Measurements from ENCODE around the gene KDM4B. TPM values are rescaled to one million over a fixed set of nuclear protein-coding genes. Genes with fewer than 3 reads are reported as not detected.
"Not testable (repeated sequence)": the region's sequence is repeated elsewhere in the genome, so short reads cannot be mapped to it uniquely, and the experiment has no call there.

The KDM4B gene
- total and polyA plus RNA-seq, 2 donors, result 14.3 to 19.5 TPM

DNA sequence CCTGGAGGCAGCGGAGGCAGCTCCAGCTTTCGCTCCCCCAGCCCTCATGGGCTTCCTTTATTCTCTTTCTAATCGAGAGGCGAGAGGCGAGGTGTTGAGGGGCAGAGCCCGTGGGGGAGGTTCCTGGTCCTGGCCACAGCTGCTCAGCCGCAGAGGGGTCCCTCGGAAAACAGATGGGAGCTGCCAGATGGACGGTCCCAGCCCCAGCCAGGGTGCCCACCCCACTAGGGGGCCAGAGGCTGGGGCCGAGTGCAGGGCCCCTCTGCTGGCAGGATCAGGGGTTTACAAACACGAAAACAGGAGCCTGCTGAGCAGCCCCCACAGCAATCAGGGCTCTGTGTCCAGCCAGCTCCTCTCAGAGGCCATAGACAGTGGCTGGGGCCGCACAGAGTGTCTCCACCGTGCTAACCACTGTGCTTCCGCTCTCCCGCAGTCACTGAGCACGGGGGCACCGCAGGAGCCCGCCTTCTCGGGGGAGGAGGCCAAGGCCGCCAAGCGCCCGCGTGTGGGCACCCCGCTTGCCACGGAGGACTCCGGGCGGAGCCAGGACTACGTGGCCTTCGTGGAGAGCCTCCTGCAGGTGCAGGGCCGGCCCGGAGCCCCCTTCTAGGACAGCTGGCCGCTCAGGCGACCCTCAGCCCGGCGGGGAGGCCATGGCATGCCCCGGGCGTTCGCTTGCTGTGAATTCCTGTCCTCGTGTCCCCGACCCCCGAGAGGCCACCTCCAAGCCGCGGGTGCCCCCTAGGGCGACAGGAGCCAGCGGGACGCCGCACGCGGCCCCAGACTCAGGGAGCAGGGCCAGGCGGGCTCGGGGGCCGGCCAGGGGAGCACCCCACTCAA is 182.2 kb downstream of the KDM4B start:
- WGBS, result 89% methylated on average over 52 of the region's 52 CpGs
- no peak overlapping the region for H3K4me3 ChIP-seq (ENCODE audit: low read depth, low read length)
- no peak for DNase-seq (ENCODE audit: extremely low spot score)
- H3K4me1 ChIP-seq (ENCODE audit: insufficient read depth), result no peaks in the 10 kb centered on the region
- H3K27ac ChIP-seq (ENCODE audit: low read depth), result no peak overlapping the region
- H3K36me3 ChIP-seq (ENCODE audit: insufficient read depth), result peaks cover 3% of the 10 kb centered on the region

DNA sequence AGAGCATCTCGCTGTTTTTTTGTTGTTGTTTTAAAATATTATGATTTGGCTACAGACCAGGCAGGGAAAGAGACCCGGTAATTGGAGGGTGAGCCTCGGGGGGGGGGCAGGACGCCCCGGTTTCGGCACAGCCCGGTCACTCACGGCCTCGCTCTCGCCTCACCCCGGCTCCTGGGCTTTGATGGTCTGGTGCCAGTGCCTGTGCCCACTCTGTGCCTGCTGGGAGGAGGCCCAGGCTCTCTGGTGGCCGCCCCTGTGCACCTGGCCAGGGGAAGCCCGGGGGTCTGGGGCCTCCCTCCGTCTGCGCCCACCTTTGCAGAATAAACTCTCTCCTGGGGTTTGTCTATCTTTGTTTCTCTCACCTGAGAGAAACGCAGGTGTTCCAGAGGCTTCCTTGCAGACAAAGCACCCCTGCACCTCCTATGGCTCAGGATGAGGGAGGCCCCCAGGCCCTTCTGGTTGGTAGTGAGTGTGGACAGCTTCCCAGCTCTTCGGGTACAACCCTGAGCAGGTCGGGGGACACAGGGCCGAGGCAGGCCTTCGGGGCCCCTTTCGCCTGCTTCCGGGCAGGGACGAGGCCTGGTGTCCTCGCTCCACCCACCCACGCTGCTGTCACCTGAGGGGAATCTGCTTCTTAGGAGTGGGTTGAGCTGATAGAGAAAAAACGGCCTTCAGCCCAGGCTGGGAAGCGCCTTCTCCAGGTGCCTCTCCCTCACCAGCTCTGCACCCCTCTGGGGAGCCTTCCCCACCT is 183.3 kb downstream of the KDM4B start:
- no peak for DNase-seq (ENCODE audit: extremely low spot score)
- Histone ChIP-seq H3K4me1 (ENCODE audit: insufficient read depth) (no peaks in the 10 kb centered on the region), H3K4me3 (ENCODE audit: low read depth, low read length) (no peak overlapping the region), H3K36me3 (ENCODE audit: insufficient read depth) (peaks cover 3% of the 10 kb centered on the region), H3K27ac (ENCODE audit: low read depth) (no peak overlapping the region)
- 93% methylated on average over 27 of the region's 27 CpGs for WGBS

DNA sequence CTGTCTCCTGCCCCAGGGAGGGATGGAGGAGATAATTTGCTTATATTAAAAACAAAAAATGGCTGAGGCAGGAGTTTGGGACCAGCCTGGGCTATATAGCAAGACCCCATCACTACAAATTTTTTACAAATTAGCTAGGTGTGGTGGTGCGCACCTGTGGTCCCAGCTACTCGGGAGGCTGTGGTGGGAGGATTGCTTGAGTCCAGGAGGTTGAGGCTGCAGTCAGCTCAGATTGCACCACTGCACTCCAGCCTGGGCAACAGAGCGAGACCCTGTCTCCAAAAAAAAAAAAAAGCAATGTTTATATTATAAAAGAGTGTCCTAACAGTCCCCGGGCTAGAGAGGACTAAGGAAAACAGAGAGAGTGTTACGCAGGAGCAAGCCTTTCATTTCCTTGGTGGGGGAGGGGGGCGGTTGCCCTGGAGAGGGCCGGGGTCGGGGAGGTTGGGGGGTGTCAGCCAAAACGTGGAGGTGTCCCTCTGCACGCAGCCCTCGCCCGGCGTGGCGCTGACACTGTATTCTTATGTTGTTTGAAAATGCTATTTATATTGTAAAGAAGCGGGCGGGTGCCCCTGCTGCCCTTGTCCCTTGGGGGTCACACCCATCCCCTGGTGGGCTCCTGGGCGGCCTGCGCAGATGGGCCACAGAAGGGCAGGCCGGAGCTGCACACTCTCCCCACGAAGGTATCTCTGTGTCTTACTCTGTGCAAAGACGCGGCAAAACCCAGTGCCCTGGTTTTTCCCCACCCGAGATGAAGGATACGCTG is 184.0 kb downstream of the KDM4B start:
- H3K4me1 ChIP-seq (ENCODE audit: insufficient read depth), result no peaks in the 10 kb centered on the region
- no peak overlapping the region for H3K27ac ChIP-seq (ENCODE audit: low read depth)
- H3K4me3 ChIP-seq (ENCODE audit: low read depth, low read length), result no peak overlapping the region
- WGBS, result 90% methylated on average over 24 of the region's 24 CpGs
- no peak for DNase-seq (ENCODE audit: extremely low spot score)
- H3K36me3 ChIP-seq (ENCODE audit: insufficient read depth), result peaks cover 3% of the 10 kb centered on the region

DNA sequence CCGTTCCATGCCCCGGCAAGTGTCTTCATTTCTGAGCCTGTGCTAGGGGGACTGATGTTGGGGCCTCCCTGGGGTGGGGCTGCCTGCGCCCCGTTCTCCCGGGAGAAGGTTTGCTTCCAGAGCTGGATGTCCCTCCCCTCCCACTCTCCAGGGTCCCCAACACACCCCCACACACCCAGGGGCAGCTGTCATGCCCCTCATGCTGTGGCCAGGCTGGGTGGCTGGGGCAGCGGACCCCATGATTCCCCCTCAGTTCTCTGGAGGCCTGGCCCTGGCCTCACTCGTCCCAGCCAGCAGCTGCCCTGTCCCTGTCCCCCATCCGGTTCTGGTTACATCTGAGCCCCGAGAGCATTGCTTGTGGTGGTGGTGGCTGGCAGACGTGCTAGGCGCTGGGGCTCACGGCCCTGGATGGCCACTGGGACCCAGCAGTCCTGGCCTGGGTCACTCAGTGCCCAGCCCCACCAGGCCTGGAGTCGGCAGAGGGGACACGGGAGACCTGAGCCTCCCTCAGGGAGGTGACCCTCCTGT is 184.8 kb downstream of the KDM4B start:
- Histone ChIP-seq H3K27ac (ENCODE audit: low read depth) (no peak overlapping the region), H3K4me1 (ENCODE audit: insufficient read depth) (no peaks in the 10 kb centered on the region), H3K36me3 (ENCODE audit: insufficient read depth) (peaks cover 3% of the 10 kb centered on the region), H3K4me3 (ENCODE audit: low read depth, low read length) (no peak overlapping the region)
- WGBS, result 87% methylated on average over 14 of the region's 14 CpGs
- no peak for DNase-seq (ENCODE audit: extremely low spot score)

DNA sequence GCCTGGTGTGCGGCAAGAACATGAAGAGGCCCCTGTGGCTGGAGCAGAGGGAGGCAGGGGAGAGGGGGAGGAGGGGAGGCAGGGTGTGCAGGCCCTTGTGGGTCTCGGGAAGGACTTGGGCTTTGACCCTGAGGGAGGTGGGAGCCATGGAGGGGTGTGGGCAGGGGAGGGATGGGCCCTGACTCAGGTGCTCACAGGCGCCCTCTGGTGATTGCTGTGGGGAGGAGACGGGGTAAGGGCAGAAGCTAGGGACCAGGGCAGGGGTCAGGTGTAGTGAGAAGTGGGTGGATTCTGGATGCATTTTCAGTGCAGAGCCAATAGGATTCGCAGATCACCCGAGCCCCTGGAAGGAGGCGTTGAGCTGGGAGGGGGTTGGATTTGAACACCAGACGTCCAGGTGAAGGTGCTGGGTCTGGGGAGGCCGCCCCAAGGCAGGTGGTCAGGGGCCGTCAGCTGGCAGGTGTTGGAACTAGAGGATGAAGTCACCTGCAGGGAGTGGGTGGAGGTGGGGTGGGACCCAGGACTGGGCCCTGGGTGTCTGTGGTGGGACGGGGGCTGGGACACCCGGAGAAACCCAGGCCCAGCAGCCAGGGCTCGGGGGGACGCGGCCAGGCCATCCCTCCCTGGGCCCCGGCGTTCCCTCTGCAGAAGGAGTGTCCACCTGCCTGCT is 185.4 kb downstream of the KDM4B start:
- Histone ChIP-seq H3K27ac (ENCODE audit: low read depth) (no peak overlapping the region), H3K4me1 (ENCODE audit: insufficient read depth) (no peaks in the 10 kb centered on the region), H3K36me3 (ENCODE audit: insufficient read depth) (peaks cover 3% of the 10 kb centered on the region), H3K4me3 (ENCODE audit: low read depth, low read length) (no peak overlapping the region)
- WGBS, result 79% methylated on average over 17 of the region's 17 CpGs
- DNase-seq (ENCODE audit: extremely low spot score), result no peak

DNA sequence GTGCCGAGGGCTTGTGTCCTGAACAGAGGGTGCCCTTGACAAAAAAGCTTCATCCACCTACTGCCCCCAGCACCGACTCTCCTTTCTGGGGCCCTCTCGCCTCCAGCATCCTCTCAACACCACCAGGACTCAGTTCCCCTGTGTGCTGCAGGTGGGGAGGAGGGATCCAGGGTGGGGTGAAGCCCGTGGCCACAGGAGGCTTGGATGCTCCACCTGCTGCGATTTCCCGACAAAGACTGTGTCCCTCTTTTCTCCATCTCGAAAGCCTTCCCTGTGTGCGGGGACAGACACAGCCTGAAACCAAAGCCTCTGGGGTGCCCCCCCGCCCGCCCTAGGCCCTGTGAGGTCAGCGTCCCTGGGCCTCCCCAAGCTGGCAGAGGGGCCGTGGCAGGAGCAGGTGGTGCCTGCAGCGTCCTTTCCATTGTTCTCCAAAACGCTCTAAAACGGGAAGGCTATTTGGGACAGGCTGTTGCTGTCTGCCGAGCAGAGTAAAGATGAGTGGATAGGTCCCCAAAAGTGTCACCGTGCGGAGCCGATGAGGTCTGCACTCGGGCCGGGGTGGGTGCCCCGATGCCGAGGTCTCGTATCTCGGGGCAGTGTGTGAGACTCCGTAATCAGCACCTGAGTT is 186.0 kb downstream of the KDM4B start:
- DNase-seq (ENCODE audit: extremely low spot score), result no peak

DNA sequence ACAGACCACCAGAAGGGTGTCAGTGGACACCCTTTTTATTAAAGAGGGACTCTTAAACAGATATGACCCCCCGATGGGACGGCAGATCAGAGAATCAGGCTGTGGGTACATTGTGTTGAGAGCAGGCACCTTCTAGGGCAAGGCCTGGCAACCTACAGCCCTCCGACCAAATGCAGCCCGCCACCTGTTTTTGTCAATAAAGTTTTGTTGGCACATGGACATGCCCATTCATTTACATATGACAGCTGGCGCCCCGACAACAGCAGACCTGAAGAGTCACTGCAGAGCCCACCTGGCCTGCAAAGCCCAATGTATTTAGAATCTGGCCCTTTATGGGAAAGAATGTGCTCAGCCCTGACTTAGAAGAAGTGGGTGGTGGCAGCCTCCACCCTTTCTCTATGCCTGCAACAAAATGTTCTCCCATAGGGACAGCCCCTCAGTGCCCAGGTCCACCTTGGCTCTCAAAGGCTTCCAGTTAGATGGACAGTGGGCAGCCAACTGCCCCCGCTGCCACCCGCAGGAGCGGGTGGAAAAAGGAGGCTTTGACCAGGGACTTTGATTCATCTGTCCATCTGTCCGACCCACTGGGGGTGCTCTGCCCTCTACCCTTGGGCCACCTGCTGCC is 186.8 kb downstream of the KDM4B start:
- 90% methylated on average over 10 of the region's 10 CpGs for WGBS
- Histone ChIP-seq H3K27ac (ENCODE audit: low read depth) (no peak overlapping the region), H3K4me1 (ENCODE audit: insufficient read depth) (no peaks in the 10 kb centered on the region), H3K36me3 (ENCODE audit: insufficient read depth) (peaks cover 3% of the 10 kb centered on the region), H3K4me3 (ENCODE audit: low read depth, low read length) (no peak overlapping the region)
- no peak for DNase-seq (ENCODE audit: extremely low spot score)

More for the DNA sequence above, 186.0 kb downstream of the KDM4B start:
- H3K27ac ChIP-seq (ENCODE audit: low read depth), result no peak overlapping the region
- no peak overlapping the region for H3K4me3 ChIP-seq (ENCODE audit: low read depth, low read length)
- no peaks in the 10 kb centered on the region for H3K4me1 ChIP-seq (ENCODE audit: insufficient read depth)
- peaks cover 3% of the 10 kb centered on the region for H3K36me3 ChIP-seq (ENCODE audit: insufficient read depth)
- 86% methylated on average over 26 of the region's 26 CpGs for WGBS

DNA sequence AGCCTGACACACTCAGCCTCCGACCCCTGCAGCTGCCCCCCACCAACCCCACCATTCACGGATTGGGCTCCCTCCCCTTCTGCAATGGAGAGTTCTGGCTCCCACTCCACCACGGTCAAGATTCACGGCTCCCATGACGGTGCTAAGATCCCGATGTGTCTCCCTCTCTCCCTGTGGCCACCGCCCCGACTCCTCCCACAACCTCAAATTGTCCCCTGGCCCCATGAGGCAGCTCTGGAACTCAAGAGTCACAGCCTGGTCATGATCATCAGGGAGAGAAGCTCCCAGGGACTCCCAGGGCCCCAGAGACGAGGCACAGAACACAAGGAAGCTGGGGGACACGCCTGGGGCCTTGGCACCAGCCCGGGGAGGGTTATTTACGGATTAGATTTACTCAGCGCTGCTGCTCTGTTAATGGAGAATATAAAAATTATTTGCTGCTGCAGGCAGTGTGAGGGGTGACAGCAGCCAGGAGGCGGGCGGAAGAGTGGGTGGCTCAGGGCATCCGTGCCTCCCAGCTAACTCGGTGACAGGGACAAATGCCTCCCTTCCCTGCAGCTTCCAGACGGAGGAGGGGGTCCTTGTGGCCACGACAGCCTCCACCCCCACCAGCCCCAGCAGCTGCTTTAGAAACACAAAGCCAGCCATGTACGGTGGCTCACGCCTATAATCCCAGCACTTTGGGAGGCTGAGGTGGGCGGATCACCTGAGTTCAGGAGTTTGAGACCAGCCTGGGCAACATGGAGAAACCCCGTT is 187.5 kb downstream of the KDM4B start:
- Histone ChIP-seq H3K4me3 (ENCODE audit: low read depth, low read length) (no peak overlapping the region), H3K4me1 (ENCODE audit: insufficient read depth) (no peaks in the 10 kb centered on the region), H3K27ac (ENCODE audit: low read depth) (no peak overlapping the region), H3K36me3 (ENCODE audit: insufficient read depth) (peaks cover under 1% of the 10 kb centered on the region)
- DNase-seq (ENCODE audit: extremely low spot score), result no peak
- WGBS, result 36% methylated on average over 23 of the region's 23 CpGs

DNA sequence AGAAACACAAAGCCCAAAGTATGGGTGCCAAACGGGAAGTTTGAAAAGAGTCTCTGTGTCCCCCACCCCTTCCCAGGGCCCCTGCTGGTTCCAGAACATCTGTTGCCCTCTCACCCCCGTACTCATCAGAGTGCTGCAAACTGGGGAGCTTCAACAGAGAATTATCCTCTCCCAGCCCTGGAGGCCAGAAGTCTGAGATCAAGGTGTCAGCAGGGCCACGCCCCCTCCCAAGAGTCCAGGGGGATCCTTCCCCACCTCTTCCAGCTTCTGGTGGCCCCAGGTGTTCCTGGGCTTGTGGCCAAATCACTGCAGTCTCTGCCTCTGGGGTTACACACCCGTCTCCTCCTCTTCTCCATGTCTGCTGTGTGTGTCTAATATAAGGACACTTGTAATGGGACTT is 188.3 kb downstream of the KDM4B start:
- WGBS, result 64% methylated on average over 4 of the region's 4 CpGs
- no peaks in the 10 kb centered on the region for H3K4me1 ChIP-seq (ENCODE audit: insufficient read depth)
- no peak overlapping the region for H3K4me3 ChIP-seq (ENCODE audit: low read depth, low read length)
- no peak overlapping the region for H3K27ac ChIP-seq (ENCODE audit: low read depth)
- DNase-seq (ENCODE audit: extremely low spot score), result no peak
- no peaks in the 10 kb centered on the region for H3K36me3 ChIP-seq (ENCODE audit: insufficient read depth)

DNA sequence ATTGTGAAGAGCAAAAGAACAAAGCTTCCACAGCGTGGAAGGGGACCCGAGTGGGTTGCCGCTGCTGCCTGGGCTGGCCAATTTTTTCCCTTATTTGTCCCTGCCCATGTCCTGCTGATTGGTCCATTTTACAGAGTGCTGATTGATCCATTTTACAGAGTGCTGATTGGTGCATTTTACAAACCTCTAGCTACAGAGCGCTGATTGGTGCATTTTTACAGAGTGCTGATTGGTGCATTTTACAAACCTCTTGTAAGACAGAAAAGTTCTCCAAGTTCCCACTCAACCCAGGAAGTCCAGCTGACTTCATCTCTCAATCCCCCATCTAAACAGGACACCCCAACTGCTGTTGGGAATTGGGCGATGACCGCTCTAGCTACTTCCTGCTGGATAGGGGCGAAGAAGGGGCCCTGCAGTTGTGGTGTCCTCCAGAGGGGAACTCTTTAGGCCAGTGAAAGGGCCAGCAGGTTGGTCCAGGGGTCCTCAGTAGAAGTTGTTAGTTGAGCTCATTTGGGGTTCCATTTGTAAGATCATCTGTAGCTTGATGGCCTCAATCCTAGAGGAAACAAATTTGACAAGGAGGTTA is 189.7 kb downstream of the KDM4B start:
- DNase-seq (ENCODE audit: extremely low spot score); H3K4me1 ChIP-seq (ENCODE audit: insufficient read depth); H3K36me3 ChIP-seq (ENCODE audit: insufficient read depth); H3K4me3 ChIP-seq (ENCODE audit: low read depth, low read length); H3K27ac ChIP-seq (ENCODE audit: low read depth): not testable (repeated sequence)
- 97% methylated on average over 7 of the region's 7 CpGs for WGBS

DNA sequence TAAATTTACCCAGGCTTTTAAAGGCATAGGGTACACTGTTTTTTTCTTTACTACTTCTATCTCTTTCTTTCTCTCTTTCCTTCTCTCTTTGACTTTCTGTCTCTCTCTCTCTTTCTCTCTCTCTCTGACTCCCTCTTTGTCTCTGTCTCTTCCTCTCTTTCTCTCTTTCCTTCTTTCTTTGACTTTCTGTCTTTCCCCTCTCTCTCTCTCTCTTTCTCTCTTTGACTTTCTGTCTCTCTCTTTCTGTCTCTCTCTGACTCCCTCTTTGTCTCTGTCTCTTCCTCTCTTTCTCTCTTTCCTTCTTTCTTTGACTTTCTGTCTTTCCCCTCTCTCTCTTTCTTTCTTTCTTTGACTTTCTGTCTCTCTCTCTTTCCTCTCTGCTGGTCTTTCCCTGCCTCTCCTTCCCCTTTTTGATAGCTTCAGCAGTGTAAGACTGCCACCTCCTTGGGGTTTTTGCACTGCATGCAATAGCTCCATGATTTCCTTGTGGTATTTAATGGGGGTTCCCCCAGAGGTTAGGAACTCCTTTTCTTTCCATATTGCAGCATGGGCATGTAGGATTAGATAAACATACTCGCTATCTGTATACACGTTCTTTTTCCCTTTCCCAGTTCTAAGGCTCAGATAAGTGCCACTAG is 191.4 kb downstream of the KDM4B start:
- DNase-seq (ENCODE audit: extremely low spot score); H3K36me3 ChIP-seq (ENCODE audit: insufficient read depth); H3K4me3 ChIP-seq (ENCODE audit: low read depth, low read length); H3K4me1 ChIP-seq (ENCODE audit: insufficient read depth); H3K27ac ChIP-seq (ENCODE audit: low read depth): not testable (repeated sequence)
- 61% methylated on average over 2 of the region's 2 CpGs for WGBS

Measured in urinary bladder (tissue), 4 donors.